ENCODE data around the gene TCF7L1.

Gene TCF7L1

DNA sequence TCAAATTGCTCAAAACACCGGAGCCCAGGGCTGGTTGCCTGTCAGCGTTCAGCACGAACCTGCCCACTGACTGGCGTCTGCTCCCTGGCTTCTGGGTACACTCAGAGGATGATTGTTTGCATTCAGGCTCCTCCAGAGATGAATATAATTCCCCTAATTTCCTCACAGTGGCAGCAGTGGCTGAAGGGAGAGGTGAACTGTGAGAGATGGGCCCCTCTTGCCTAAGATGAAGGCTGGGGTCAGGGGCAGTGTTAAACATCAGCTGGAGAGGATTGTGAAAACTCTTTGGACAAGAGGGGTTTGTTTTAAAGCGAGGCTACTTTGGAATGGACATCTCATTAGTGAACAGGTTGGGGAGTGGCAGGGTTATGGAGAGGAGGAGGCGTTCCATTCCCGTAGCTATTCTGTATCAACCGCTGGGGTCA, 31.0 kb downstream of the TCF7L1 start:
- no peak for DNase-seq

DNA sequence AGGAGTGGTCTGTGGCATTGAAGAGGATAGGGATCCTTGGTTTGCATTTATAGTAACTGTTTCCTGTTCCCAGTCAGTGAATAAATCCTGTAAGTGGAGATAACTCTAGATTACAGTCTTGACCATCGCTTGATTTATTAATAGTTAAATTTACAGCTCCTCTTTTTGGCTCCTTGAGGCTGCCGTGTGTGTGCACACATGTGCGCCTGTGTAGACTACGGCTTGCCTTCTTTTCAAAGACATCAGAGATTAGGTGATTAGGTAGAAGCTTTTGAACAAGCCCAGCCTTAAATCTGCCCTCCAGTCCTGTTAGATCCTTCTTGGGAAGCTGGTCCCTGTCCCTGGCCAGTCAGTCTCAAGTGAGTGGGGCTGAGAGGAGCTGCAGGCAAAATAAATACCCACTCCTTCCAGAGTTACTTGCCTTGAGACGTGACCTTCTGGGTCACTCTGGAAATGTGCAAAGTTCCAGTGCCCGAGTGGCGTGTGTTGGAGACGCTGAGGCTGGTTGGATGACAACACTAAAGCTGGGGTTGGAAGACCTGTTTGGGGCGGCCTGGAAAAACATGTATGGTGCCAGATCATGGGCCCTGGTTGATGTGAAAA, 32.0 kb downstream of the TCF7L1 start:
- no peak for DNase-seq

DNA sequence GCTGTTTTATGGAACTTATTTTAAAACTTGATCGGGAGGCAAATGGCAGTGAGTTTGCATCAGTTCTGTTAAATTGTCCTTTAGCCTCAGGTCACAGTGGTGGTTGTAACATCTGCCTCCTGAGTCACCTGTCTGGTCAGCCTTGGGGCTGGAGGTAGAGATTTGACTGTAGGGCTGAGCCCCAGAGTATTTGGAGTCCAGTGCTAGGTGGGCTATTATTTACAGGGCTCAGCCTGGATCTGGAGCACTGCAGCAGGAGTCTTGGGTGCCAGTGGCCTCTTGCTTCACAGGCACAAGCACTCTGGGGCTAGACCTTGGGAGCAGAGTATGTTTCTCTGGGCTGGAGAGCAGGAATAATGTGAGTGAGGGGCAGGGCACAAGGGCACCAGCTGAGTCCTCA, 32.8 kb downstream of the TCF7L1 start:
- DNase-seq: no peak

DNA sequence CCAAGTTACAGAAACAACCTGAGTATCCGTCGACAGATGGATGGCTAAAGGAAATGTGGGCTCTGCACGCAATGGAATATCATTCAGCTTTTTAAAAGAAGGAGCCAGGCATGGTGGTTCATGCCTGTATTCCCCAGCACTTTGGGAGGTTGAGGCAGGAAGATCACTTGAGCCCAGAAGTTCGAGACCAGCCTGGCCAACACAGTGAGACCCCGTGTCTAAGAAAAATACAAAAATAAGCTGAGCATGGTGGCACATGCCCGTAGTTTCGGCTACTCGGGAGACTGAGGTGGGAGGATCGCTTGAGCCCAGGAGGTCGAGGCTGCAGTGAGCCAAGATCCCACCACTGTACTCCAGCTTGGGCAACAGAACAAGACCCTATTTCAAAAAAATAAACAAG, 34.3 kb downstream of the TCF7L1 start:
- DNase-seq: no peak

DNA sequence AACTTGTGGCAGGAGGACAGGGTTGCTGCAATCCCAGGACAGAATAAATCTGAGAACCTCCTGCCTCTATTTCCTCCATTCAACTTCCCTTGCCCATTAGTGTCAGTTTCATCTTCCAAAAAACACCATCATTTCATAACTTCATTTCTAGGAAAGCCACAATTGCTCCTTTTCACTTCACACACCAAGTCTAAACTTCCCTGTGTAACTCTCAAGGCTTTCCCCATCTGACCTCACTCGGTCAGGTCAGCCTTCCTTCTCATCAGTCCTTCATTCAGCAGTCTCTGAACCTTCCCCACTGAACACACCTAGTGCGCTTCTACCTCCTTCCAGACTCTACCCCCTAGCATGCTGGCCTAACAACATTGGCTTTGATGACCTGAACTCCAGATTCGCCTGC, 35.8 kb downstream of the TCF7L1 start:
- DNase-seq: no peak

DNA sequence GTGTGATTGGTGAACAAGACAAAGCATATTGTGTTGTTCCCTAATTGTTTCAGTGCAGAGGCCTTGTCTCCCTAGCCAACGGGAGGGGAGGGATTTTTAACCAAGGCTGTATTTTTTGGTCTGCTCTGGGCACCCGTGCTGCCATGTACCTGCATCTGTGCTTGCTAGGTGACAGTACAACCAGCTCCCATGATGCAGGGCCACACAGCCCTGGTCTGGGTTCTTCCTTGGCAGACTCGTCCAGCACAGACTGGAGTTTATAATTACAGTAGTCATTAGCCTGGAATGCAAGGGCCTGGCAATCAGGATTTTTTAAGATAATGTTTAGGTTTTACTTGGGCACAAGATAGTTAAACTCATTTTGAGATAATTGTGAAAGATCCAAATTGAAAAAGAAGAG, 36.4 kb downstream of the TCF7L1 start:
- DNase-seq: no peak

DNA sequence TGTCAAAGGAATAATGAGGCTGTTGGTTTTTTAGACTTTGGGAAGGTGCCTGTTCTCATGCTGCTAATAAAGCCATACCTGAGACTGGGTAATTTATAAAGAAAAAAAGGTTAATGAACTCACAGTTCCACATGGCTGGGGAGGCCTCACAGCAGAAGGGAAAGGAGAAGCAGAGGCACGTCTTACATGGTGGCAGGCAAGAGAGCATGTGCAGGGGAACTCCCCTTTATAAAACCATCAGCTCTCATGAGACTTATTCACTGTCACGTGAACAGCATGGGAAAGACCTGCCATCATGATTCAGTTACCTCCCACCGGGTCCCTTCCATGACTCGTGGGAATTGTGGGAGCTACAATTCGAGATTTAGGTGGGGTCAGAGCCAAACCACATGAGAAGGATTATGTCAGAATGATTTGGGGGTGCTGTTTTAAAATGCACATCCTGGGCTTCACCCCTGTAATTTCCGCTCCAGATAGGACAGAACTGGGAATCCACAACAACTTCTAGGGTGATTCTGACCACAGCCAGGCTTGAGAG, 37.8 kb downstream of the TCF7L1 start:
- DNase-seq: no peak

DNA sequence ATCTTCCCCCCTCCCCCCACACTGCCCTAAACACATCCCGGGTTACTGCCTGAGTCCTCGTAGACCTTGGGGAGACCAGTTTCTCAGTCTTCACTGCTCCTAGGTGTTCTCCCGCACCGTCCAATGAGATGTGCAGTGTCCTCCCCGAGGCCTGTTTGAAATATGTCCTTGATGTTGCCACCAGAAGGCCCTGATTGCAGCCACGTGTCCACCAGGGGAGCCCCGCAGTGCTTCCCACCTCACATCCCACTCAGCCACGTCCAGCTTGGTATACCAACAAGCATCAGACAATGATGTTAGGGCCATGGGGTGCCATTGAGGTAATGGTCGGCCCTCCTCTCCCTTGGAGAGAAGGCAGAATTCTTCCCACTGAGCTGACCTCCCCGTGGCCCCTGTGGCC, 38.7 kb downstream of the TCF7L1 start:
- DNase-seq: no peak

DNA sequence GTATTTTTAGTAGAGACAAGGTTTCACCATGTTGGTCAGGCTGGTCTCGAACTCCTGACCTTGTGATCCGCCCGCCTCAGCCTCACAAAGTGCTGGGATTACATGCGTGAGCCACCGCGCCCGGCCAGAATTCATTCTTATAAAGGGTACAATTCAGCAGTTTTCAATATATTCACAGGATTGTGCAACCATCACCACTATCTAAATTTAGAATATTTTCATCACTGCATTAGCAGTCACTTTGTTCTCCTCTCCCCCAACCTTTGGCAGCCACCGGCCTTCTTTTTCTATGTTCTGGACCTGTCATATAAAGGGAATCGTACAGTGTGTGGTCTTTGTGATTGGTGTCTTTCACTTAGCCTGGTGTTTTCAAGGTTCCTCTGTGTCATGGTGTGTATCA, 40.7 kb downstream of the TCF7L1 start:
- DNase-seq: no peak

DNA sequence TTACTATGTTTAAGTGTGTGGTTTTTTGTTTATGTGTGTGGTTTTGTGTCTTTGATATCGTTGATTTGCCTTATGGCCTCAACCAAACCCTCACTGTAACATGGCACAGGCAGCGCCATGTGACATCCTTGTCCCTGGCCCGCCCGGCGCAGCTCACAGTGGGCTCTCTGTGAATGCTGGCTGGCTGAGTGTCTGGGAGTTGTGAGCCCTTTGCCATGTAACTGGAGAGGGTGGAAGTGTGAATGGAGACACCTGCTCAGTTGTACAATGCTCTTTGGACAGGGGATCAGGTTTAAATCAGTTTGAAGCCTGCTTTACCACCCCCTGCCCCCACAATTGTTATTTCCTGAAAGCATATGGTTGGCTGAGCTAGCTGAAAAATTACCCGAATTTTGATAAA, 41.8 kb downstream of the TCF7L1 start:
- no peak for DNase-seq

DNA sequence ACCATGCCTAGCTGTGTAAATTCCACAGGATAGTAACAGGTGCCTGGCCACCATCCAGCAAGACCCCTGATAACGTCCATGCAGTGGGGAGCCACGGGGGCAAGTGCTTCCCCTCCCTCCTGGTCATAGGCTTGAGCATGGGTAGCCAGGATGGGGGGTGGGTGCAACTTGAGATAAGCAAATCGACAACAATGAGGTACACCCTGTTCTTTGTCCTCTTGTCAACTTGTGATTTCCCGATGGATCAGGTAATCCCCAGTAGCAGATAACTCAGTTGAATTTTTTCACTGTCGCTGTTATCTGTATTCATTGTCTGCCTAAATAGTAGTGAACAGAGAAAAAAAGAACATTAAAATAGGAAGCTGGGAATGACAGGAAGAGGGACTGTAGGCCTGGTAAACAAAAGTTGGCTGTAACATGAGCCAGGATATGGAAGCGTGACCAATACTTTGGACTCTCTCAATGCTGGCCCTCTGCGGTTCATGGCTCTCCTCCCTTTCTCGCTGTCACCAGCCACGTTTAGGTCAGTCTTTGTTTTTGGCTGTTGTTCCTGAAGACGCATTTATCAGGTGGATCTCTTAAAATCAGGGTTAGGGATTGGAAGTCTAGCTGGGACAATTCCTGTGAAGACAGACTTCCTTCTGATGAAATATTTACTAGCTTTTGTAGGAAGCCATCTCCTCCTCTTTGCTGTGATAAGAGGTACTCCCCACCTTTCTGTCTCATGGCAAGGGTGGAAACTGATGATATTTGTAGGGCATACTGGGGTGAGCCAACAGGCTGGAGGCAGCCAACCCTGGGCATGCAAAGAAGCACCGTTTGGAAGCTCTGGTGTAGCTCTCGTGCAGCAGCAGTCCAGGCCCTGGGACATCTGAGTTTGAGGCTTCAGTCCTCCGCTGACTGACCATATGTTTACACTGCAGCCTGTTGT, 42.4 kb downstream of the TCF7L1 start:
- no peak for DNase-seq

DNA sequence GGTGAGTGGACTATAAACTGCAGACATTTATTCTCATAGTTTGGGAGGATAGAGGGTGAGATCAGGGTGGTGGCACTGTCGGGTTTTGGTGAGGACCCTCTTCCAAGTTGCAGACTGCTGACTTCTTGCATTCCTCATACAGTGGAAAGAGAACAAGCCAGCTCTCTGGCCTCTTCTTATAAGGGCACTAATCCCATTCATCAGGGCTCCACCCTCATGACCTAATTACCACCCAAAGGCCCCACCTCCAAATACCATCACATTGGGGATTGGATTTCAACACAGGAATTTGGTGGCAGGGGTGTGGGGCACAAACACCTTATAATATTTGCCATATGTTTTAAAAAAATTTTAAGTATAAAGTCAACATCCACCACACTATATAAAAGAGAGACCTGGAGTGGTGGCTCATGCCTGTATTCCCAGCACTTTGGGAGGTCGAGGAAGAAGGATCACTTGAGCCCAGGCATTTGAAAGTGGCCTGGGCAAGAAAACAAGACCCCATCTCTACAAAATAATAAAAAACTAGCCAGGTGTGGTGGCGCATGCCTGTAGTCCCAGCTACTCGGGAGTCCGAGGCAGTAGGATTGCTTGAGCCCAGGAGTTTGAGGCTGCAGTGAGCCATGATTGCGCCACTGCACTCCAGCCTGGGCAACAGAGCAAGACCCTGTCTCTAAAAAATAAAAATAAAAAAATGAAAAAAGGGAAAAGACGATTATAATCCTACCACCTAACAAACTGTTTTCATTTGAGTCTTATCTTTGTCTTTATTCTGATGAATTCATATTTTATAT, 44.0 kb downstream of the TCF7L1 start:
- no peak for DNase-seq

DNA sequence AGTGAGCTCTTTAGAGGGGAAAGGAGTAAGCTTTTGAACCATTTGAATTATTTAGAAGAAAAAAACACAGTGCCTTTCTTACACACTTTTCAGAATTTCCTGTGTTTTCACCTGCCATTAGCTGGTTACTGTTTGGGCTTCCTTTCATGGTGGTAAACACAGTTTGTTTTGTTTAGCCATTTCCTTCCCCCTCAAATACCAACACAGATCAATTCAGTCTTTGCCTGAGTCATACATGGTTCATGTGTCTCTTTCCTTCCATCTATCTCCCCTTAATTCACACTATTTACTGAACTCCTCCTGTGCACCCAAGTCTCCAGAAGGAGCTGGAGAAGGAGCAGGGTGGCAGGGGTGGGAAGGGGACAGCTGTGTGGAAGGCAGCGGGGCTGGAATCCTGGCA, 45.0 kb downstream of the TCF7L1 start:
- no peak for DNase-seq

DNA sequence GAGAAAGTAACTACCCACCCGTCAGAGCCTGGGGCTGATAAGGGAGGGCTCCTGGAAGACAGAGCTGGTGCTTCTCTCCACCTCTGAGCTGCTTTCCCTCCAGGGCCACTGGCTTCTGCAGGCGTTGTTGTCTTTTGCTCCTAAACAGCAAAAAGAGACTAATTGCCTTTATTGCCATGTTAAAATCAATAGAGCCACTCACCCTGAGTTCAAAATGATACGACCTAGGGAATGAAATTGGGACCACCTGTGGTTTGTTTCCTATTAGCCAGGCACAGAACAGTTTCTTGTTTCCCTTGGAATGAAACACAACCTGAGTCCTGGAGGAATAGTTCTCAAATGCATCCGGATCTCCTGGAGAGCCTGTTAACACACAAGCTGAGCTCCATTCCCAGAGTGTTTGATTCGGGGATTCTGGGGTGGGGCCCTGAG, 45.8 kb downstream of the TCF7L1 start:
- DNase-seq: no peak

DNA sequence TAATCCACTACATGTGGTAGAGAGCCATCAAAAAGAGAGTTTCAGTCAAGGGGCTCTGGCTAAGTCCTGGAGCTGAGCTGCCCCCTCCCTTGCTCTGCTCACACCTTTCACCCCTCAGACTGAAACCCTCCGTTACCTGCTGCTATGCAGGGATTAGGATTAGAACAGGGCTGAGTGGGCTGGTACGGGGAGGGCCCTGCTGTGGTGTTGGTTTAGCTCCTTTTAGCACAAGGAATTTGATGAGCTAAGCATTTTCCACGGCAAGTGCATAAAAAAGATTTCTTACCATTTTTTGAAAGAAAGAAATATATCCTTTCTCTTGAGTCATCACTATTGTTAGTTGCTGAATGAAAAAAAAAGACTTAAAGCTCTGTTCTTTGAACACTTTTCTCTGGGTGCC, 46.3 kb downstream of the TCF7L1 start:
- no peak for DNase-seq

DNA sequence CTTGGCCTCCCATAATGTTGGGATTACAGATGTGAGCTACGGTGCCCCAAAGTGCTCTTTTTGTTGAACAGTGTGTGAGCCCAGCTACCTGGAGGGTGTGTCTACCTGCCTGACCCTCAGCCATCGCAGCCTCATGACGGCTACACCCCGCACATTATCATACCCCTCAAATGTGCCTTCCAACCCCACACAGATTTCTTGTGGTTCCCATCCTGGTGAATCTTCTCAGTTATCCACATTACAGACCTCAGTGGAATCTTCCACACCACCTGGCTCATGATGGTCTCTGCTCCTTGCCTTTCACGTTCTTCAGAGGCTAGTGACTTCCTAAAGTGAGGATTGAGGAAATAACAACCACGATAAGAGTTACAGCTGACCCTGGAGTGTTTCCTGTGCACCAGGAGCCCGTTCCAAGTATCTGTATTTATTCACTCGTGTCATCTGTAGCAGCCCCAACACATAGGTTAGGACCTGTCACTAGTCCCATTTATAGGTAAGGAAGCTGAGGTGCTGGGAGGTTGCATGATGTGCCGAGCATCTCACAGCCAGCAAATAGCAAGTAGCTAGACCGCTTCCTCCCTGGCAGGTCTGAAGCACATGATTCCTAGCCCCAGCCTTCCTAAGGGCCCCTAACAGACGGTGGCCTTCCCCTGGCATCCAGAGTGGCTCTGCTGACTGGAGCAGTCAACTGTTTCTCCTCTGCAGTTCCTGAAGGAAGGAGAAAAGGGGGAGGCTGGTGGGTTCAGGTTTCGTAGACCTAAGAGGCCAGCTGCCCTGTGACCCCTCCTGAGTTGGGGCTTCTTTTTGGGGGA, 47.3 kb downstream of the TCF7L1 start:
- no peak for DNase-seq

DNA sequence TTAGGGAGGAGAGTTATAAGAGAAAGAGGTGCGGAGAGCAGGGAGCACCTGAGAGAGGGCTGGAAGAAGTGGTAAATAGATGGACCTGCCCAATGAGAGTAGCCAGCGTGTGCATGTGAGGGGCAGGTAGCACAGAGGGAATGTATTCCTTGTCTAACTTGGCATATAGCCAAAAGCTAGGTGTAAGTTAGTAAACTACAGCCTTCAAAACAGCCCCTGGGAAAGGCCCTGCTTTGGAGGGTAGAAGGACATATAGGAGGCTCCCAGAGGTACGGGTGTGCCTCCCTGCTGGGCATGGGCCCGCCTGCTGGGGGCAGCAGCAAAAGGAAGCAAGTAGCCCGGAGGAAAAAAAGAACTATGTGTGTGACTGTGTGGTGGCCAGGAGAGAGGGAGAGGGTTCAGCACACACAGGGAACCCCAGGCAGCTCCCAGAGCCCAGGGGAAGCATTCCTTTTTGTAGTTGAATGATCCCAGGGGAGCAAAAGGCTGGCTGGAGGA, 48.0 kb downstream of the TCF7L1 start:
- no peak for DNase-seq

DNA sequence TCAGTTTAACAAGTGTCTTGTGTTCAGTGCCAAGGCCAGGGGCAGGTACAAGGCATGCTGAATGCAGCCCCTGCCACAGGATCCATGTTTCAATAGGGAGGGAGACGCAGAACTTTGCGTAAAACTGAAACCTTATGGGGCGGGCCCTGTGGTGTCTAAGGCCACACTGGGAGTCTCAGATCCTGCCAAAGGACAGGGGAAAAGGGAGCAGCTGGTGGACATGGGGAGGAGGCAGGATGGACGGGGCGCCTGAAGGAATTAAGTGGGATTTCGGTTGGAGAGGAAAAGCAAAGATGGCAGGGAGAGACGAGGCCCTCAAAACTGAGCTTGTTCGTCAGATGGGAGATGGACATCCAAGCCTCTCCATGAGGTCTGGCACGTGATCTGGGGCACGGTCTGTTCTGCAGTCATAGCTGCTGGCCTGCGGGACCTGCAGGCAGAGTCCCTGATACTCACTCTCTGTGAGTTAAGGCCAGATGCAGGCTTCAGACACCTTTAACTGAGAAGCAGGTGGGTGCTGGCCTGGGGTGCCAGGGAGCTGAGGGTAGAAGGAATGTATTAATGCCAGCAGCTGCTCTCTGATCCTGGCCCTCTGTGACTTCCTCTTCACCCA, 48.8 kb downstream of the TCF7L1 start:
- no peak for DNase-seq

DNA sequence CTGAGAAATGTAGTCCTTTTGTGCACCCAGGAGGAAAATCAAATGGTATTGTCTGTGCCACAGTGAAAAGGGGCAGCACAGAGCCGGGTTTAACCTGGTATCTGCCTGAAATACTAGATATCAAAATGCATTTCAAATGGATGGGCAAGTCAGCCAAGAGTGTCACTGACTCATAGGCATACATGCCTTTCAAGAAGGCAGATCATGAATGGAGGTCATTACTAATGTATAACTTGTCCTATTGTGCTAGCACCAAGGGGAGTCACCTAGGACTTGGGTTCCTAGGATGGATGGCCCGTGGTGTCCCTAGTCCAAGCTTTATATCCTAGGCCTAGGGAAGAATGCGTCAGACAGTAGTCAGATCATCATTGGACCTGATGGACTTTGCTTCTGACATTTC, 49.9 kb downstream of the TCF7L1 start:
- DNase-seq: no peak

DNA sequence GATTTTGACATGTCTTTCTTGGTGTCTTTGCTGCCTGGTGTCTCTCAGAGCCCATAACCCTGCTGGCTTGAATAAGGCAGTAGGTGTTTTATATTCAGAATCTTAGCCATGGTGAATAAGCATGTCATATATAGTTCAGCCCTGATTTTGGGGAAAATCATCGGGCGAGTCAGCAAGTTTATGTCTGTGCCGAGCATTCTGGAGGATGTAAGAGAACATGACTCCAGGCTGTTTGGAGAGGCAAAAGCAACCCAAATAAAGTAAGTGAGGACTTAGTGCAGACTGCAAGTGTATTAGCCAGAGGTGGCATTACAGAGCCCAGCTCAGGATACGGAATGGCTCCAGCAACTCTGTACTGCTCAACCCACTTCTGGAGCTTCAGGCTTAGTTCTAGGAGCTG, 50.3 kb downstream of the TCF7L1 start:
- DNase-seq: no peak

DNA sequence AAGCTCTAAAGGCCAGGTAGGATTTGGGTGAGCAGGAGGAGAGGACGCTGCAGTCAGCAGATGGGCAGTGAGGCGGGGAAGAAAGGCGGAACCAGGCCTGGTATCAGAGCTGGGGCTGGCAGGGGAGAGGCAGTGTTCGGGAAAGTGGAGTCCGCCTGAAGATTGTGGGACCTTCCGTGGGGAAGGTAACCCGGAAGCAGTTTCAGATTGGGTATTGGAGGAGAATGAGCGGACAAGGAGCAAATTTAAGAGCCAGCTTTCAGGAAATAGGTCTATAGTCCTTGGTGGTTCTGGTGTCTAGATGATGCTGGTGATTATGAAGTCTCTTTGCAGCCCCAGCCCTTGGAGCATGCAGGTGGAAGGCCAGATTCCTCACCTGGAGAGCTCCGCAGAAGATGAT, 51.0 kb downstream of the TCF7L1 start:
- no peak for DNase-seq

DNA sequence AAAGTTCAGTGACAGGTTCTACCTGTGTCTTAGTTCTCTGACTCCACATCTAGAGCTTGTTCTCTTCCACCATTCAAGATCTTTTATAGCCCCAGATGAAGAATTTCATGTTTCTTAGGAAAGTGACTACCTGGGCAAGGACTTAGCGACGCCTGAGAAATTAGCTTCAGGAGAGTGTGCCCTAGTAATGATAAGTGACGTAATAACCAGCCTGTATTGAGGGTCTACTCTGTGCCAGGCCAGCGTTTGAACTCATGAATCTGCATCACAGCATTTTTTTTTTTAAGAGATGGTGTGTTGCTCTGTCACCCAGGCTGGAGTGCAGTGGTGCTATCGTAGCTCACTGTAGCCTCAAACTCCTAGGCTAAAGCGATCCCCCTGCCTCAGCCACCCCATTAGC, 51.8 kb downstream of the TCF7L1 start:
- DNase-seq: no peak

Measured in activated effector memory CD4-positive, alpha-beta T cell treated with Interleukin-2 at 50 U/mL for 16 hours (primary cell).